NCI-H1105 (cell line): Measurements from ENCODE around the gene PDZD4.

ENCODE experiments used
- DNase-seq: peaks from one replicate; lab custom pipeline; 2025; lab: John Stamatoyannopoulos, UW

The PDZD4 gene

GRCh38 chrX:153806999-153807575 is 23.3 kb downstream of the PDZD4 start:
- DNase-seq = no peak

DNA sequence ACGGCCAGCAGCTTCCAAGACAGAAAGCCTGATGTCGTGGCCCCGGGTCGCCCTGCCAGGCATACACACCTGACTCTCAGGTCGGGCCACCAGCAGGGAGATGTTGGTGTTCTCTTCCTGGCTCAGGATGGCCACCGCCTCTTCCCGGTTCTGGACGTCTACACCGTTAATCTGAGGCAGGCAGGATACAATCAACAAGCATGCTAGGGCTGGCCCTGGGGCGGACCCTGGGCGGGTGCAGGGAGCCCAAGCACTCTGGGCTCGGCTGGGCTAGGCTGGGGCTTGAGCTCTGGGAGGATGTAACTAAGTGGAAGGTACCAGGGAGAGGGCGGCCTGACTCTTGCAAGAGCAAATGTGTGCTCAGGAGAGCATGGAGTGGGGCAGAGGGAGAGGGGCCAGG is 24.9 kb downstream of the PDZD4 start:
- no peak for DNase-seq

- no peak for DNase-seq
Measured at GRCh38 chrX:153804621-153805020, 25.7 kb downstream of the PDZD4 start.

- DNase-seq = no peak
Measured at GRCh38 chrX:153804100-153804595, 26.2 kb downstream of the PDZD4 start.

GRCh38 chrX:153803211-153804099 is 26.9 kb downstream of the PDZD4 start:
- no peak for DNase-seq

DNA sequence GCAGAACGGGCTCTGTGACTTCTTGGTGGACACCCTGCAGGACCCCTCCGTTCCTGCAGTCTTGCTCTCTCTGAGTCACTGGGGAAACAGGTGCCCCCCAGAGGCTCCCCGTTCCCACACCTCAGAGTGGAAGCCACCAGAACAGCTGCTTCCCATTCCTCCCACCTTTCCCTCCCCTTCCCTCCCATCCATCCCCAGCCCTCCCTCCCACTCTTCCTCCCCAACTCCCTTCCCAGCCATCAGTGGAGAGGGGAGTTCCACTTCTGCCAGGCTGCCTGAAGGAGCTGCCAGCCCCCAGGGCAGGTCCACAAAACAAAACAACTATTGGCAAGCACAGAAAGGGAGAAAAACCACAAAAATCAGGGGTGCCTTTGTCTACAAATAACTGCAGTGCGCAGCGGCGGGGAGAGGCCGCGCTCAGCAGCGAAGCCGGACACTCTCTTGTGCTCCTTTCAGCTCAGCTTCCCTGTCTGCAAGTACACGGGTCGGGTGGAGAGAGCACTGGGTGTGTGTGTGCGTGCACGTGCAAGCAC is 27.8 kb downstream of the PDZD4 start:
- DNase-seq = no peak

DNA sequence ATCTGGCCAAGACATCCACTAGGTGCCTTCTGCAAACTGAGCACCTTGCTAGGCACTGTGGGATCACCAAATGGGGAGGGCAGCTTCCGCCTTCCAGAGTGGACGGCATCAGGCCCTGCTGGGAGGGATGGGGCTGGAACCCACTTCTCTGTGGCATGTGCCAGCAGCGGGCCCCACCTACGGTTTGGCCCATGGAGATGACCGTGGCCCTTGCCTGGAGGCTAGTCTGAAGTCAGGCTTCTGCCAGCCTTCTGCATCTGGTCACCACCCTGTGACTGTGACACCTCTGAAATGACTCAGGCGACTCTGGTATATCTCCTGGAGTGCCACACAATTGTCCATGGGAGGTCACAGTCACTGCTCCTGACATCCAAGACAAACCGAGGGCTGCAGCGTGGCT is 28.7 kb downstream of the PDZD4 start:
- no peak for DNase-seq

GRCh38 chrX:153800746-153801145 is 29.6 kb downstream of the PDZD4 start:
- DNase-seq = no peak

DNA sequence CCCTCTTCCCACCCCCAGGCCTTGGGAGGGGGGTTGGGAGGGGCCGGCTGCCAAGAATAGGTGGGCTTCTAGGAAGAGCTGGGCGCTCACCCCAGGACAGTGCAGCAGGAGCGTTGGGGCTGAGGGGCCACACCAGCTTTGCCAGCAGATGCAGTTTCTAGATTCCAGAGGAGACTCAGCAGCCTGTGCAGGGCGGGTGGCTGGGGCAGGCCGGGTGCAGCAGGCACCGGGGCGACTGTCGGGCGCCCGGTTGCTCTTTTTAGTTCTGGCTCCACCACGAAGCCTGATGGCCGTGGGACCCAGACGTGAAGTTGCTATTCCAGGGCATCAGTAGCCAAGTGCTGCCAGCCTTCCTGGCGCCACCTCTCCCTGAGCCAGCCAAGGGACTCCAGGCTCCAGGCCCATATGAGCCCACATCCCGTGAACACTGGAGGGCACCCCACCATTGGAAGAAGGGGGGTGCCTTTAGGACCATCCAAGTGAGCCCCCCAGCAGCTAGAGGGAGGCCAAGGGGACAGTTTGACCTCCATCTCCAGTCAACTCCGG is 30.1 kb downstream of the PDZD4 start:
- no peak for DNase-seq

DNA sequence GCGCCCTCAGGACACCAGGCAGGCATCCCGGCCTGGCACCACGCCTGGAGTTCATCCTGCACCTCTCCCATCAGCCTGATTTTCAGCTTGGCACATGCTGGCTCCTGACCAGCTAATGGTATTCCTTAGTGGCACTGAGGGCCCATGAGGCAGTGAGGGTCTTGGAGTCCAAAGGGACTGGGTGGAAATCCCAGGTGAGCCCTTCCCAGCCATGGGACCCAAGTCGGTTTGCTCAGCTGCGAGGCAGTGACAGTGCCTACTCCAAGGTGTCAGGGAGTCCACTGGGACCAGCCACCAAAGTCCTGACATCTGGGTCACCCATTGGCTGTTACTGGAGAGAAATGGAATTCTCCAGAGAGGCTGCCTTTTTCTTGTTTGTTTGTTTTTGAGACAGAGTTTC is 31.0 kb downstream of the PDZD4 start:
- DNase-seq = no peak

DNA sequence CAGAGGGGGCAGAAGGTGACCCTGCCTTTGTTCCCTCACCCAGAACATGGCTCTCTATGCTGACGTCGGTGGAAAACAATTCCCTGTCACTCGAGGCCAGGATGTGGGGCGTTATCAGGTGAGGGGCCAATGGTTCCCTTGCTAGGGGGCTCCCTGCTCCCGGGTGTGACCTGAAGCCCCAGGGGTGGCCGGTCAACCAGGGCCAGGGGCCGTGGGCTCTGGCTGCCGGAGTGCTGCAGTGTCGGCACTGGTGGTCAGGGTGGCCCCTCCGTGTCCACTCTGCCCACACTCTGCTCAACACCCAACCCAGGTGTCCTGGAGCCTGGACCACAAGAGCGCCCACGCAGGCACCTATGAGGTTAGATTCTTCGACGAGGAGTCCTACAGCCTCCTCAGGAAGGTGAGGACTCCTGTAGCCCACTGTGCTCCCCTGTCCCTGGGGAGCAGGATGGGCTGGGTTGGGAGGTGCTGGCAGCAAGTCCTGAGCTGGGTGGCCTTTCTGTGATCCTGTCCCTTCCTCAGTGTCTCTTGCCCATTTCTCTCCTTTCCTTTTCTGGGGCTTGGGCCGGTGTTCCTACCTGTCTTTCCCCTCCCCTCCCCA is 32.8 kb downstream of the PDZD4 start:
- no peak for DNase-seq

- DNase-seq = no peak
Measured at GRCh38 chrX:153794897-153795816, 35.2 kb downstream of the PDZD4 start.

DNA sequence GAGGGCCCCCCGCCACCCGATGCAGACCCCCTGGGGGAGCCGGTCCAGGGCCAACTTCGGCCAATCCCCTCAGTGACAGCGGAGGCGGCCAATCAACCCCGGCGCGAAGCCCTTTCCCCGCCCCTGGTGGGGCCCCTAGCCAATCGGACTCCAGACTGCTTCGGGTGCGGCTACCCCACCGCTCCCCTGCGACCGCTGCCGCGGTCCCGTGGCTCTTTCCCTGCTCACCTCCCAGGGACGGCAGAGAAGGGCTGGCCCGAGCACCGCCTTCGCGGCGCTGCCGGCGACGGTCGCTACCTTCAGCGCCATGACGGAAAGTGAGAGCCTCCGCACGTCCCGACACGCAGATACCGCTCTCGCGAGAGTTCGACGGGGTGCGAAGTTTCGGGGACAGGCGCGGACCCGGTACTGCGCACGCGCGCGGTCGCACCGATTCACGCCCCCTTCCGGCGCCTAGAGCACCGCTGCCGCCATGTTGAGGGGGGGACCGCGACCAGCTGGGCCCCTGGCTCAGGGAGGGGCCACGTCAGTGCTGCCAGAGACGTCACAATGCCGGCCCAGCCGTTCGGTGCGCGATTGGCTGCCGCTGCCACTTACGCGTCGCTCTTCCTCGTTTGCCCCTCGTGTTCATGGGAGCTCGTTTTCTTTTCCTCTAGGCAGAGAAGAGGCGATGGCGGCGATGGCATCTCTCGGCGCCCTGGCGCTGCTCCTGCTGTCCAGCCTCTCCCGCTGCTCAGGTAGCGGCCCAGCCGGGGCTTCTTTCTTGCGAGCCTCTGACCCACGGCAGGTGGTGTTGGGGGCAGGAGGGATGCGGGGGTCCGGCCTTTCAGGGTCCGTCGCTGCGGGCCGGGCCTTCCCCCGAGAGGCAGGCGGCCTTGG is 36.1 kb downstream of the PDZD4 start, which contains the start of the genes IDH3G and SSR4:
Gene IDH3G, minus strand, starts transcription at position 358 of the 879 bp plus-strand sequence. Its CDS starts 49 bp downstream, at position 309.
Gene SSR4, plus strand, starts transcription at position 651 of the 879 bp plus-strand sequence. Its CDS starts 20 bp downstream, at position 671.
- DNase-seq = peak; percentile 98

DNA sequence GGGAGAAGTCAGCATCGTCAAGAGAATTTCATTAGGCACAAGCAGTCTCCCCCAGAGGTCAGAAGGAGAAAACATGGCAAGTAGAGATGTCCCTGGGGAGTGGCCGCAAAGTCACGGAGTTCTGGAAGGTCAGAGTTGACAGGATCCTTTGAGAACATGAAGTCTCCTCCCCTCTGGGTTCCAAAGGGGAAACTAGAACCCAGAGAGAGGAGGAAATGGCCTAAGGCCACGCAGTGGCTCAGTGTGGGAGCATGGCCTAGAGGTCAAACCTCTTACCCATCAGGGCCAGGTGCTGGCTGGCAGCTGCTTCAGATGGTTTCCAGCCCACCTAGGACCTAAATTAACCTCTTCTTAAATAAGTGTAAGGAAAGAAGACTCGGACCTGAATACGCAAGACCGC is 37.1 kb downstream of the PDZD4 start:
- no peak for DNase-seq

GRCh38 chrX:153792368-153792767 is 38.0 kb downstream of the PDZD4 start:
- DNase-seq = no peak

DNA sequence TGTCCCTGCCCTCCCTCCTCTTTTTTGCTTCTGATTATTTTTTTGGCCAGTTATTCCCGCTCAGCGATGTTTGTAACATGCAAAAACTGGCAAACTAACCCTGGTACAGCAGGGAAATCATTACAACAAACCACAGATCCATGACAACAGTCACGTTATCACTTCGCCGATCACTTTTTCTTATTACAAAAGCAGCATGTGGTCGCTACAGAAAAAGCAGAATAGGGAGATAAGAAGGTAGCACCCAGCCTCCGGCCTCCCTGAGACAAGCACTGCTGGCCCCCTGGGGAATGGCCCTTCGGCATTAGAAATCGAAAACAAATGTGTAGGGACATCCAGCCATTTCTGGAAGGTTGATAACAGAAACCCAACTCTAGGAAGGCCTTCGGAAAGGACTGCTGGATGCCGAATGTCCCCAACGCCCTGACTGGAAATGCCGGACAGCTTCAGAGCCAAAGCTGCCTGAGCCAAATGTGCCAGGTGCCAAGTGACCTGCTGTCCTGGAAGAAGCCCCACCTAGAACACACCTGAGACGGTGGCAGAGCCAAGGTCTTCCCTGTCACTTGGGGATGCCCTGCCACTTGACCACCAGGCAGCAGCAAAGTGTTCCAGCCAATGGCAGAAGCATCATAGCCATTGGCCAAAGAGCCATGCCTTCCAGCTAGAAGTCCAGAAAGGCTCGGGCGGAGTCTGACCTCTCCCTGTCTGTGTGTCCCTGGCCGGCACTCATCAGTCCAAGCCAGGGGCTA is 39.1 kb downstream of the PDZD4 start:
- no peak for DNase-seq

DNA sequence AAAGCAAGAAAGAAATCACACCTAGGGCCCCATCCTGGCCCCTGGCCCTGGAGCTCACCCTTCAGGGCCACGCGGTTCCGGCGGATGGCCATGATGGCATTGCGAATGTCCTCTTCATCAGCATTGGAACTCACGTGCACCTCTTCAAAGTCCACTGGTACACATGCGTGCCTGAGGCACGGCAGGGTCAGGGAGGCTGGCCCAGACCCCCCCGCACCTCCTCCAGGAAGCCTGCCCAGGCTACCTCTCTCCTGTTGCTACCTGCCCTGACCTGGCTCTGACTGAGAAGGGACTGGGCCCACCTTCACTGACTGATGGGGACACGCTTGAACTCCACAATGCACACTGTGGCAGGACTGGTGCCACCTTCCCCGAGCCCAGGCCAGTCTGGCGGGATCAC is 40.7 kb downstream of the PDZD4 start:
- no peak for DNase-seq

- no peak for DNase-seq
Measured at GRCh38 chrX:153786669-153787068, 43.7 kb downstream of the PDZD4 start.

GRCh38 chrX:153784325-153784967 is 45.9 kb downstream of the PDZD4 start:
- DNase-seq = no peak
